GM21526 (cell line): ENCODE data around the gene CYP24A1.

ENCODE experiments used
- ATAC-seq: cut with Tn5 transposase; IDR thresholded peaks from one replicate; pipeline ENCODE4 v1.9.1; 2021; ENCODE audit warnings: moderate library complexity; ENCODE audit not compliant: unreplicated experiment, low FRiP score

CYP24A1 gene

DNA sequence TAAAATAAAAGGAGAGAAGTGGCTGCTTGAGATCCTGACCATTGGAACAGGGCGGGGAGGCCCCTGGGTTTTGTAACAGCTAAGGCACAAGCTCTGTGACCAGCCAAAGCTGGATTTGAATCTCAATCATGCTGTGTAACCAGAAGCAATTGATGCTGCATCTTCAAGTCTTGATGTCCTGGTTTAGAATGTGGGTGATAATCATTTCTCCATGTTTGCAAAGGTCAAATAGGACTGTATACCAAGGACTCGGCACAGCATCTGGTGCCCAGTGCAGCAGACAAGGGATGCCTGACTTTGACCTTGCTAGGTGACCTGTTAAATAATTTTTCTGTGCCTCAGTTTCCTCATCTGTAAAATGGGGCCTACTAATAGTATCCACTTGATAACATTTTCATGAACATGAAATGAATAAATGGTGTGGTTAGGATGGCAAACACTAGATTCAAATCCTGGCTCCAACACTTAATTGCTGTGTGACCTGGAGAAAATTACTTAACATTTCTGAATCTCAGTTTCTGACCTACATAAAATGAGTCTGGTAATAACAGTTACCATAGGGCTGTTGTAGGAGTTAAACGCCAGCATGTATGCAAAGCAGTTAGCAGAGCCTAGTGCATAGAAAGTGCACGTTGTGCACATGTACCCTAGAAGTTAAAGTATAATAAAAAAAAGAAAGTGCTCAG lies 57.1 kb downstream of the CYP24A1 start:
- no peak for ATAC-seq

DNA sequence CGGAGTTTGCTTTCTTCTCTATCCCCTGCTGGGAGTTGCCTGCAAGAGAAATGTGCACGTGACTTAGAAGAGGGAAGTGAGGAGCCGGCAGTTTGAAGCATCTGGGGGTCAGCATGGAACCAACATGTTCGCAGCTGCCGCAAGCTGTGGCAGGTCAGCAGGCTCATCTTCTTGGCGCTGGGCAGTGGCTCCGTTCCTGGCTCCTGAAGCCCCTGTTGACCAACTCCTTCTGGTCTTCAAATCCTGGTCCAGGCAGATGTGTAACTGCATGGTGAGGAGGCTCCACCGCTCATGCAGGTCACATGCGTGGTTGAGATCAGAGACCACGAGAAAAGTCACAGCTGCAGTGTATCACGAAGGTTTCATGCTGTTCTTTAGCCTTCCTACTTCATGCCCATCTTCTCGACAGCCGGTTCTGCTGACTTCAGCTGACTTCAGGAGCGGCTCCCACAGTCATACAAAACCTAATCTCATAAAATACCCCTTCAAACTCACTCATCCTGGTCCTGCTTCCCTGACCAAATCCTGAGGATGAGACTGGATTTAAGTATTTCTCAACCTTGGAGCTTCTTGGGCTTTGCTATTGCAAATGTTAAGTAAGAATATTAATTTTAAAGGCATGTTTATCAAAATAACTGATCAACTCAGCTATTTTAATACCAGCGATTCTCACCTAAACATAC lies 58.5 kb downstream of the CYP24A1 start:
- no peak for ATAC-seq

GRCh38 chr20:54114109-54114508 lies 59.7 kb downstream of the CYP24A1 start:
- no peak for ATAC-seq

GRCh38 chr20:54113566-54113965 lies 60.2 kb downstream of the CYP24A1 start:
- ATAC-seq, result no peak

- no peak for ATAC-seq
These were observed 61.4 kb downstream of the CYP24A1 start for GRCh38 chr20:54112221-54112884.

GRCh38 chr20:54111460-54111859 lies 62.3 kb downstream of the CYP24A1 start:
- no peak for ATAC-seq

- ATAC-seq, result no peak
These were observed 63.3 kb downstream of the CYP24A1 start for GRCh38 chr20:54110457-54110856.

DNA sequence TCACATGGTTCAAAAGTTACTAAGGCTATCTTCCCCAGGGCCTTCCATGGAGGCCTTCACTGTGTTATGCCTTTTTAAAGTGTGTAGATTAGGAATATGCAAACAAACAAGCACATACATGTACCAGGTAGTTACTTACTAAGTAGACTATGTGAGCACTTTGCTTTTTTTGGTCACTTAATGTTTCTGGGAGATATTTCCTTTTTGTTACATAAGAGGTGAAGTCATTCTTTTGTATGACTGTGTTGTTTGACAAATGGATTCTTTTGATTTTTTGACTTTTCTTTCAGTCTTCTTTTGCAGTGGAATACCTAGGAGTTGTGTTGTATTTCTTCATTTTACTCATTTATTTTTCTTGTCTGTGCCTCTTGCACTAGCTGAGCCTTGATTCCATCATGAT lies 63.7 kb downstream of the CYP24A1 start:
- no peak for ATAC-seq

DNA sequence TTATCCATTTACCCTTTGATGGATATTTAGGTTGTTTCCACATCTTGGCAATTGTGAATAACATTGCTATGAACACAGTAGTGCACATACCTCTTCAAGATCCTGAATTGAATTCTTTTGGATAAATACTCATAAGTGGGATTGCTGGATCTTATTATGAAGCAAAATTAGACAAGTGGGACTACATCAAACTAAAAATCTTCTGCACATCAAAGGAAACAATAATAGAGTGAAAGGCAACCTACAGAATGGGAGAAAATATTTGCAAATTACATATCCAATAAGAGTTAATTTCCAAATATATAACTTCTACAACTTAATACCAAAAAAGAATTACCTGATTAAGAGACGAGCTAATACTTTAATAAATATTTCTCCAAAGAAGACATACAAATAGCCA lies 65.0 kb downstream of the CYP24A1 start:
- no peak for ATAC-seq

GRCh38 chr20:54108326-54108642 lies 65.5 kb downstream of the CYP24A1 start:
- ATAC-seq, result no peak

- no peak for ATAC-seq
These were observed 66.0 kb downstream of the CYP24A1 start for GRCh38 chr20:54107600-54108325.

DNA sequence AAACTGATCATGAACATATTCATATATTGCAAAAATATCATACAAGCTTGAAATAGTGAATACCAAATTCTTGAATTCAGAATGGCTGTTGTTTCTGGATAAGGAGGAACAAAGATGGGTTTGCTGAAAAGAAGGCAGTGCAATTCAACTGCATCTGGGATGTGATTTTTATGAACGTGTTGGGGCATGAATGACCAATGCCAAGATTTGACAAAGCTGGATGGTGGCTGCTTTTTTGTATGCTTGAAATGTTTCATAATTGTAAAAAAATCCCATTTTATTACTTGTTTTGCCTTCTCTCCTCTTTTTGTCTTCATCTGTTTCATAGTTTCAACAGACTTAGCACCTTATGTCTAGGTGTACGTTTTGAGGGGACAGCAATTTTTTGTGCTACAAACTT lies 66.6 kb downstream of the CYP24A1 start:
- ATAC-seq, result no peak

- ATAC-seq, result no peak
These were observed 67.6 kb downstream of the CYP24A1 start for GRCh38 chr20:54106162-54106561.

- ATAC-seq, result no peak
These were observed 68.1 kb downstream of the CYP24A1 start for GRCh38 chr20:54105653-54106052.

- no peak for ATAC-seq
These were observed 69.0 kb downstream of the CYP24A1 start for GRCh38 chr20:54104781-54105180.

- ATAC-seq, result no peak
These were observed 69.8 kb downstream of the CYP24A1 start for GRCh38 chr20:54103762-54104600.
